Liver (tissue), 9 donors: Measurements from ENCODE around the gene POLG. TPM values are rescaled to one million over a fixed set of nuclear protein-coding genes. Genes with fewer than 3 reads are reported as not detected.

Experiments
- DNase-seq: peaks from one replicate; pipeline ENCODE4 v3.0.0-alpha.2; 2017; ENCODE audit warnings: low spot score
- H3K27ac ChIP-seq, 2 donors: one replicate each; pipeline ENCODE4 v1.7.0; 2013; ENCODE audit warnings: inconsistent platforms in 2 of 2, low read length in 2 of 2, control low read depth in 1 of 2, low read depth in 1 of 2, mild to moderate bottlenecking in 1 of 2
- H3K27me3 ChIP-seq, 4 donors: one replicate each; pipeline versions ENCODE4 v1.6.1 to v1.7.0; 2013; ENCODE audit warnings: low read length in 3 of 4, inconsistent platforms in 1 of 4, mild to moderate bottlenecking in 1 of 4, moderate library complexity in 1 of 4; ENCODE audit not compliant: control insufficient read depth in 4 of 4, insufficient read depth in 4 of 4
- H3K36me3 ChIP-seq, 4 donors: one replicate each; pipeline versions ENCODE4 v1.6.1 to v1.7.0; 2013; ENCODE audit warnings: low read length in 3 of 4, mild to moderate bottlenecking in 3 of 4, low read depth in 1 of 4, moderate library complexity in 1 of 4; ENCODE audit not compliant: control insufficient read depth in 4 of 4, insufficient read depth in 3 of 4
- H3K4me1 ChIP-seq, 4 donors: one replicate each; pipeline versions ENCODE4 v1.6.1 to v1.7.0; 2013; ENCODE audit warnings: low read length in 3 of 4, mild to moderate bottlenecking in 3 of 4, moderate library complexity in 1 of 4; ENCODE audit not compliant: control insufficient read depth in 4 of 4, insufficient read depth in 4 of 4
- H3K4me3 ChIP-seq, 3 donors: one replicate each; pipeline versions ENCODE4 v1.6.1 to v1.7.0; 2013; ENCODE audit warnings: low read length in 3 of 3, control low read depth in 1 of 3, low read depth in 1 of 3, mild to moderate bottlenecking in 1 of 3
- H3K9ac ChIP-seq, 2 donors: one replicate each; pipeline ENCODE4 v1.7.0; 2013; ENCODE audit warnings: low read length in 2 of 2, mild to moderate bottlenecking in 2 of 2, moderate library complexity in 2 of 2, control low read depth in 1 of 2, low read depth in 1 of 2
- H3K9me3 ChIP-seq, 4 donors: one replicate each; pipeline versions ENCODE4 v1.6.1 to v1.7.0; 2013; ENCODE audit warnings: low read length in 3 of 4; ENCODE audit not compliant: control insufficient read depth in 4 of 4
- ATF3 ChIP-seq: IDR thresholded peaks from 2 replicates; pipeline ENCODE4 v1.6.1; 2016; ENCODE audit warnings: antibody characterized with exemption
- EGR1 ChIP-seq, 2 donors: IDR thresholded peaks; 2 replicates each; pipeline ENCODE4 v1.6.1; 2016 to 2018; ENCODE audit warnings: antibody characterized with exemption in 2 of 2, low read depth in 2 of 2
- FOXA1 ChIP-seq: IDR thresholded peaks from 2 replicates; pipeline ENCODE4 v1.6.1; 2016; ENCODE audit warnings: antibody characterized with exemption
- FOXA2 ChIP-seq: IDR thresholded peaks from 2 replicates; pipeline ENCODE4 v1.6.1; 2016; ENCODE audit warnings: antibody characterized with exemption
- GABPA ChIP-seq, 2 donors: IDR thresholded peaks in 1 of 2; conservative IDR thresholded peaks in 1 of 2; 2 replicates each; pipeline ENCODE4 v1.6.1; 2016; ENCODE audit warnings: antibody characterized with exemption in 2 of 2, mild to moderate bottlenecking in 1 of 2, moderate library complexity in 1 of 2
- HNF4G ChIP-seq: IDR thresholded peaks from 2 replicates; pipeline ENCODE4 v1.6.1; 2016; ENCODE audit warnings: antibody characterized with exemption
- NR2F2 ChIP-seq: IDR thresholded peaks from 2 replicates; pipeline ENCODE4 v1.6.1; 2016; ENCODE audit warnings: antibody characterized with exemption
- RAD21 ChIP-seq, 2 donors: IDR thresholded peaks; 2 replicates each; pipeline ENCODE4 v1.6.1; 2016; ENCODE audit warnings: antibody characterized with exemption in 2 of 2, mild to moderate bottlenecking in 2 of 2
- RXRA ChIP-seq, 2 donors: IDR thresholded peaks; 2 replicates each; pipeline ENCODE4 v1.6.1; 2017 to 2018; ENCODE audit warnings: antibody characterized with exemption in 2 of 2, mild to moderate bottlenecking in 1 of 2
- TAF1 ChIP-seq: conservative IDR thresholded peaks from 2 replicates; pipeline ENCODE4 v1.6.1; 2016; ENCODE audit warnings: antibody characterized with exemption, mild to moderate bottlenecking
- YY1 ChIP-seq: IDR thresholded peaks from 2 replicates; pipeline ENCODE4 v1.6.1; 2016; ENCODE audit warnings: antibody characterized with exemption, mild to moderate bottlenecking
- WGBS: extraction: QIAGEN DNeasy Blood & Tissue Kit; methylation state at CpG from one replicate; pipeline ENCODE4 v1.1.7; 2013; 5-methylcytosine and 5-hydroxymethylcytosine counted together
- polyA plus RNA-seq, 2 donors: library from polyadenylated mRNA; stranded (reverse) in 1 of 2; unstranded in 1 of 2; fragments of 200-250 nt in 1 of 2; fragments of >200 nt in 1 of 2; fragmentation: Nextera tagmentation in 1 of 2; extraction: Ambion mirVana in 1 of 2; gene quantifications; one replicate each; pipeline versions ENCODE4 v1.2.1 to v1.2.3, GENCODE V29; 2013 to 2015
- total RNA-seq, 2 donors: library from RNA; depleted of rRNA; stranded (reverse); fragments of >200 nt; gene quantifications; one replicate each; pipeline ENCODE4 v1.2.3, GENCODE V29; 2014
- TF ChIP-seq, protein P1 (sequence below): IDR thresholded peaks from 2 replicates; pipeline ENCODE4 v1.6.1; 2016; ENCODE audit warnings: antibody characterized with exemption
- TF ChIP-seq, protein P2 (sequence below): fragments of 150-350 bp; IDR thresholded peaks from 2 replicates; pipeline ENCODE4 v1.5.1; 2017; ENCODE audit warnings: improper control_type of control experiment, low read depth, low read length; ENCODE audit not compliant: missing input control
- donor health status: healthy.
- donor health status: healthy.
- donor health status: healthy.
- donor health status: healthy.
- donor health status: healthy.

POLG gene
- total and polyA plus RNA-seq, 4 donors: 15.2 to 53.1 (median 31.4) TPM

GRCh38 chr15:89383365-89384175 is 48.9 kb upstream of the POLG start:
- no peak for DNase-seq
- H3K9me3 ChIP-seq: no peaks in the 10 kb centered on the region

GRCh38 chr15:89381888-89382686 is 47.5 kb upstream of the POLG start:
- WGBS: 67% methylated on average over 11 of the region's 11 CpGs
- TF ChIP-seq RXRA (IDR thresholded peaks at IDR 0.05): no peak
- no peak for TF ChIP-seq ATF3
- TF ChIP-seq FOXA2: no peak
- TF ChIP-seq, protein P1, sequence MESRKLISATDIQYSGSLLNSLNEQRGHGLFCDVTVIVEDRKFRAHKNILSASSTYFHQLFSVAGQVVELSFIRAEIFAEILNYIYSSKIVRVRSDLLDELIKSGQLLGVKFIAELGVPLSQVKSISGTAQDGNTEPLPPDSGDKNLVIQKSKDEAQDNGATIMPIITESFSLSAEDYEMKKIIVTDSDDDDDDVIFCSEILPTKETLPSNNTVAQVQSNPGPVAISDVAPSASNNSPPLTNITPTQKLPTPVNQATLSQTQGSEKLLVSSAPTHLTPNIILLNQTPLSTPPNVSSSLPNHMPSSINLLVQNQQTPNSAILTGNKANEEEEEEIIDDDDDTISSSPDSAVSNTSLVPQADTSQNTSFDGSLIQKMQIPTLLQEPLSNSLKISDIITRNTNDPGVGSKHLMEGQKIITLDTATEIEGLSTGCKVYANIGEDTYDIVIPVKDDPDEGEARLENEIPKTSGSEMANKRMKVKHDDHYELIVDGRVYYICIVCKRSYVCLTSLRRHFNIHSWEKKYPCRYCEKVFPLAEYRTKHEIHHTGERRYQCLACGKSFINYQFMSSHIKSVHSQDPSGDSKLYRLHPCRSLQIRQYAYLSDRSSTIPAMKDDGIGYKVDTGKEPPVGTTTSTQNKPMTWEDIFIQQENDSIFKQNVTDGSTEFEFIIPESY: no peak
- no peak for TF ChIP-seq EGR1 (IDR thresholded peaks at IDR 0.05; ENCODE audit: low read depth in 2 of 2)
- H3K9ac ChIP-seq: no peak overlapping the region
- no peak overlapping the region for H3K27ac ChIP-seq
- peaks cover 5 to 7% (median 6%) of the 10 kb centered on the region in 4 donors for H3K27me3 ChIP-seq
- H3K9me3 ChIP-seq: no peaks in the 10 kb centered on the region
- no peaks in the 10 kb centered on the region for H3K36me3 ChIP-seq
- H3K4me3 ChIP-seq: no peak overlapping the region
- peaks cover 7 to 13% (median 8%) of the 10 kb centered on the region in 4 donors for H3K4me1 ChIP-seq
- no peak for DNase-seq

More at GRCh38 chr15:89383365-89384175, 48.9 kb upstream of the POLG start:
- Histone ChIP-seq H3K4me1 (peaks cover 3 to 8% (median 5%) of the 10 kb centered on the region in 4 donors), H3K9ac (no peak overlapping the region), H3K27me3 (peaks cover 3 to 7% (median 5%) of the 10 kb centered on the region in 4 donors), H3K4me3 (no peak overlapping the region), H3K36me3 (no peaks in the 10 kb centered on the region), H3K27ac (no peak overlapping the region)
- WGBS: 32% methylated on average over 10 of the region's 10 CpGs
- TF ChIP-seq RAD21 (IDR thresholded peaks at IDR 0.05): no peak
- TF ChIP-seq ATF3: no peak
- TF ChIP-seq TAF1: no peak
- TF ChIP-seq HNF4G: no peak
- no peak for TF ChIP-seq NR2F2
- no peak for TF ChIP-seq GABPA (IDR thresholded peaks at IDR 0.05 in 1 of 2, conservative IDR thresholded peaks at IDR 0.05 in 1 of 2)
- TF ChIP-seq, protein P2, sequence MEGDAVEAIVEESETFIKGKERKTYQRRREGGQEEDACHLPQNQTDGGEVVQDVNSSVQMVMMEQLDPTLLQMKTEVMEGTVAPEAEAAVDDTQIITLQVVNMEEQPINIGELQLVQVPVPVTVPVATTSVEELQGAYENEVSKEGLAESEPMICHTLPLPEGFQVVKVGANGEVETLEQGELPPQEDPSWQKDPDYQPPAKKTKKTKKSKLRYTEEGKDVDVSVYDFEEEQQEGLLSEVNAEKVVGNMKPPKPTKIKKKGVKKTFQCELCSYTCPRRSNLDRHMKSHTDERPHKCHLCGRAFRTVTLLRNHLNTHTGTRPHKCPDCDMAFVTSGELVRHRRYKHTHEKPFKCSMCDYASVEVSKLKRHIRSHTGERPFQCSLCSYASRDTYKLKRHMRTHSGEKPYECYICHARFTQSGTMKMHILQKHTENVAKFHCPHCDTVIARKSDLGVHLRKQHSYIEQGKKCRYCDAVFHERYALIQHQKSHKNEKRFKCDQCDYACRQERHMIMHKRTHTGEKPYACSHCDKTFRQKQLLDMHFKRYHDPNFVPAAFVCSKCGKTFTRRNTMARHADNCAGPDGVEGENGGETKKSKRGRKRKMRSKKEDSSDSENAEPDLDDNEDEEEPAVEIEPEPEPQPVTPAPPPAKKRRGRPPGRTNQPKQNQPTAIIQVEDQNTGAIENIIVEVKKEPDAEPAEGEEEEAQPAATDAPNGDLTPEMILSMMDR: no peak
- no peak for TF ChIP-seq YY1
- TF ChIP-seq FOXA1: no peak
